OCI-LY7 (cell line): ENCODE measurements around the gene SPTBN2. TPM values are rescaled to one million over a fixed set of nuclear protein-coding genes. Genes with fewer than 3 reads are reported as not detected.

ENCODE experiments used
- BruUV-seq: library from RNA; stranded (reverse); fragments of 400-500 nt; replicated peaks from 2 replicates; lab custom pipeline; 2021; lab: Mats Ljungman, UMichigan
- CTCF ChIA-PET: fragments of 300-600 bp; sonication (Branson Sonifier 250); formaldehyde crosslinking; loops from one replicate; lab custom pipeline; 2022; ENCODE audit warnings: antibody characterized with exemption; ENCODE audit not compliant: unreplicated experiment; lab: Charles Lee
- POLR2A ChIA-PET: fragments of 300-600 bp; sonication (Branson Sonifier 250); formaldehyde crosslinking; loops from one replicate; lab custom pipeline; 2022; ENCODE audit warnings: antibody characterized with exemption; lab: Charles Lee
- DNase-seq: peaks from one replicate; pipeline ENCODE4 v3.0.0-alpha.2; 2015; ENCODE audit warnings: low spot score
- H2AFZ ChIP-seq: fragments of 200-600 bp; sonication (generic), shearing (Covaris generic); 2 replicates; pipeline ENCODE4 v1.6.1; 2014; ENCODE audit warnings: mild to moderate bottlenecking, antibody characterized with exemption, low read length, moderate library complexity
- H3K27ac ChIP-seq: fragments of 200-600 bp; sonication (generic); 2 replicates; pipeline ENCODE4 v1.5.1; 2014; ENCODE audit warnings: mixed run types, low read depth, mild to moderate bottlenecking, moderate library complexity, low read length, inconsistent platforms; ENCODE audit not compliant: poor library complexity, severe bottlenecking
- H3K36me3 ChIP-seq: fragments of 200-600 bp; sonication (generic); 2 replicates; pipeline ENCODE4 v1.6.1; 2014; ENCODE audit warnings: mild to moderate bottlenecking, antibody characterized with exemption, low read length, moderate library complexity, mixed read lengths; ENCODE audit not compliant: insufficient read depth
- H3K4me1 ChIP-seq: fragments of 200-600 bp; sonication (generic); 2 replicates; pipeline ENCODE4 v1.5.1; 2014; ENCODE audit warnings: mild to moderate bottlenecking, low read length; ENCODE audit not compliant: insufficient read depth, poor library complexity, severe bottlenecking
- H3K4me2 ChIP-seq: fragments of 200-600 bp; sonication (generic); 2 replicates; pipeline ENCODE4 v1.6.1; 2014; ENCODE audit warnings: mild to moderate bottlenecking, low read length
- H3K4me3 ChIP-seq: fragments of 200-600 bp; sonication (generic); 2 replicates; pipeline ENCODE4 v1.5.1; 2014; ENCODE audit warnings: mild to moderate bottlenecking, low read depth, low read length; ENCODE audit not compliant: poor library complexity, severe bottlenecking
- H3K79me2 ChIP-seq: fragments of 200-600 bp; sonication (generic); 2 replicates; pipeline ENCODE4 v1.6.1; 2016; ENCODE audit warnings: low read depth, mild to moderate bottlenecking, low read length, moderate library complexity, mixed read lengths; ENCODE audit not compliant: insufficient read depth
- H3K9me2 ChIP-seq: fragments of 200-600 bp; sonication (generic); 2 replicates; pipeline ENCODE4 v1.6.1; 2016; ENCODE audit warnings: mild to moderate bottlenecking, low read length, mixed read lengths; ENCODE audit not compliant: insufficient read depth
- H3K9me3 ChIP-seq: fragments of 200-600 bp; sonication (generic); 2 replicates; pipeline ENCODE4 v1.6.1; 2014; ENCODE audit warnings: mild to moderate bottlenecking, mixed run types, low read length, mixed read lengths
- H4K20me1 ChIP-seq: fragments of 200-600 bp; sonication (generic); 2 replicates; pipeline ENCODE4 v1.6.1; 2014; ENCODE audit warnings: mild to moderate bottlenecking, antibody characterized with exemption, low read length, moderate library complexity, mixed read lengths; ENCODE audit not compliant: insufficient read depth
- EZH2phosphoT487 ChIP-seq: fragments of 200-600 bp; sonication (generic); IDR thresholded peaks from 2 replicates; pipeline ENCODE4 v1.6.1; 2018; ENCODE audit warnings: low read depth, borderline replicate concordance, mild to moderate bottlenecking, mixed run types, antibody characterized with exemption, low read length, moderate library complexity, mixed read lengths
- intact Hi-C: fragments of 100-400 bp; cut with micrococcal nuclease; formaldehyde crosslinking; loops from one replicate; pipeline ENCODE4 v1.10.0; 2022; ENCODE audit not compliant: unreplicated experiment
- total RNA-seq, 2 experiments: library from RNA; depleted of rRNA in 1 of 2; stranded (reverse); fragments of >200 nt in 1 of 2; shearing (Covaris generic) in 1 of 2; gene quantifications; 2 replicates each; pipeline ENCODE4 v1.2.3, GENCODE V29; 2014 to 2022
- TF ChIP-seq, protein P1 (sequence below): fragments of 200-600 bp; sonication (generic); conservative IDR thresholded peaks from 2 replicates; pipeline ENCODE4 v1.5.1; 2014; ENCODE audit warnings: mild to moderate bottlenecking, antibody characterized with exemption, low read length, moderate library complexity, mixed read lengths

The SPTBN2 gene
- total RNA-seq, 2 experiments from 2014 or later: 16.2 to 25.2 TPM

- Histone ChIP-seq H3K4me1 (no peaks in the 10 kb centered on the region), H3K36me3 (no peaks in the 10 kb centered on the region), H3K9me3 (no peaks in the 10 kb centered on the region), H2AFZ (no peak overlapping the region), H3K27ac (no peak overlapping the region), H4K20me1 (no peaks in the 10 kb centered on the region), H3K79me2 (no peaks in the 10 kb centered on the region), H3K9me2 (no peaks in the 10 kb centered on the region), H3K4me3 (no peak overlapping the region), H3K4me2 (no peak overlapping the region)
- BruUV-seq: no TSS peak
- ChIA-PET CTCF (no interaction called here), POLR2A (interaction anchor here (0.5 to 0.8 kb wide), 3 partner anchors 9 to 244 kb away, joined by 3 to 4 read pairs (median 4); no protein-coding TSS in a partner anchor)
- TF ChIP-seq, protein P1, sequence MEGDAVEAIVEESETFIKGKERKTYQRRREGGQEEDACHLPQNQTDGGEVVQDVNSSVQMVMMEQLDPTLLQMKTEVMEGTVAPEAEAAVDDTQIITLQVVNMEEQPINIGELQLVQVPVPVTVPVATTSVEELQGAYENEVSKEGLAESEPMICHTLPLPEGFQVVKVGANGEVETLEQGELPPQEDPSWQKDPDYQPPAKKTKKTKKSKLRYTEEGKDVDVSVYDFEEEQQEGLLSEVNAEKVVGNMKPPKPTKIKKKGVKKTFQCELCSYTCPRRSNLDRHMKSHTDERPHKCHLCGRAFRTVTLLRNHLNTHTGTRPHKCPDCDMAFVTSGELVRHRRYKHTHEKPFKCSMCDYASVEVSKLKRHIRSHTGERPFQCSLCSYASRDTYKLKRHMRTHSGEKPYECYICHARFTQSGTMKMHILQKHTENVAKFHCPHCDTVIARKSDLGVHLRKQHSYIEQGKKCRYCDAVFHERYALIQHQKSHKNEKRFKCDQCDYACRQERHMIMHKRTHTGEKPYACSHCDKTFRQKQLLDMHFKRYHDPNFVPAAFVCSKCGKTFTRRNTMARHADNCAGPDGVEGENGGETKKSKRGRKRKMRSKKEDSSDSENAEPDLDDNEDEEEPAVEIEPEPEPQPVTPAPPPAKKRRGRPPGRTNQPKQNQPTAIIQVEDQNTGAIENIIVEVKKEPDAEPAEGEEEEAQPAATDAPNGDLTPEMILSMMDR: no peak
- TF ChIP-seq EZH2phosphoT487: no peak
- DNase-seq: no peak
- intact Hi-C loops: no loop called here
Measured at GRCh38 chr11:66701432-66702240, 27.4 kb downstream of the SPTBN2 start.

- no peak overlapping the region for H3K27ac ChIP-seq
- POLR2A ChIA-PET: no interaction called here
- no peaks in the 10 kb centered on the region for H3K4me1 ChIP-seq
- BruUV-seq: no TSS peak
- H4K20me1 ChIP-seq: no peaks in the 10 kb centered on the region
- no peaks in the 10 kb centered on the region for H3K9me2 ChIP-seq
- intact Hi-C loops: no loop called here
- no peak overlapping the region for H3K4me2 ChIP-seq
- DNase-seq: no peak
- H3K79me2 ChIP-seq: no peaks in the 10 kb centered on the region
- H3K9me3 ChIP-seq: no peaks in the 10 kb centered on the region
- no peak overlapping the region for H3K4me3 ChIP-seq
- CTCF ChIA-PET: no interaction called here
- H2AFZ ChIP-seq: no peak overlapping the region
- H3K36me3 ChIP-seq: no peaks in the 10 kb centered on the region
- TF ChIP-seq, protein P1: no peak
- no peak for TF ChIP-seq EZH2phosphoT487
Measured at GRCh38 chr11:66700742-66701141, 28.3 kb downstream of the SPTBN2 start.

DNA sequence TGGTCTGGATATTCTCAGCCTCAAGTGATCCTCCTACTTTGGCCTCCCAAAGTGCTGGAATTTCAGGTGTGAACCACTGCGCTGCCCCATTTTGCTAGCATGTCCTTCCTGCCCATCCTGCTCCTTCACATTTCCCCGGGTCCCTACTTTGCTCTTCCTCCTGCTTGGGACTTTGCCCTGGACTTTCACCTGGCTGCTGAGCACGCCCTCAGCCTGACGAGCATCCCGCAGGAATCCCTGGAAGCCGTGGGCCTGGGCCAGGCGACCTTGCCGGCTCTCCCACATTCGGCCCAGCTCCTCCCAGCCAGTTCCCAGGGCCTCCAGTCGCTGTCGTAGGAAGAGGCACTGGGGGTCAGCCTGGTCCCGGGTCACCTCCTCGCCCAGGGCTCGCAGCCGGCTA lies 28.7 kb downstream of the SPTBN2 start:
- no peaks in the 10 kb centered on the region for H3K9me2 ChIP-seq
- H3K4me3 ChIP-seq: no peak overlapping the region
- POLR2A ChIA-PET: interaction anchor here (0.8 to 0.9 kb wide), 2 partner anchors 19 to 26 kb away, joined by 3 to 5 read pairs; no protein-coding TSS in a partner anchor

More for the DNA sequence above, 28.7 kb downstream of the SPTBN2 start:
- Histone ChIP-seq H3K36me3 (no peaks in the 10 kb centered on the region), H4K20me1 (no peaks in the 10 kb centered on the region), H3K9me3 (no peaks in the 10 kb centered on the region), H3K27ac (no peak overlapping the region), H3K79me2 (no peaks in the 10 kb centered on the region), H2AFZ (no peak overlapping the region), H3K4me1 (no peaks in the 10 kb centered on the region), H3K4me2 (no peak overlapping the region)
- intact Hi-C loops: no loop called here
- CTCF ChIA-PET: no interaction called here
- BruUV-seq: no TSS peak
- DNase-seq: no peak
- TF ChIP-seq, protein P1: no peak
- TF ChIP-seq EZH2phosphoT487: no peak
